ENCODE results near the gene UBE2I.

DNA sequence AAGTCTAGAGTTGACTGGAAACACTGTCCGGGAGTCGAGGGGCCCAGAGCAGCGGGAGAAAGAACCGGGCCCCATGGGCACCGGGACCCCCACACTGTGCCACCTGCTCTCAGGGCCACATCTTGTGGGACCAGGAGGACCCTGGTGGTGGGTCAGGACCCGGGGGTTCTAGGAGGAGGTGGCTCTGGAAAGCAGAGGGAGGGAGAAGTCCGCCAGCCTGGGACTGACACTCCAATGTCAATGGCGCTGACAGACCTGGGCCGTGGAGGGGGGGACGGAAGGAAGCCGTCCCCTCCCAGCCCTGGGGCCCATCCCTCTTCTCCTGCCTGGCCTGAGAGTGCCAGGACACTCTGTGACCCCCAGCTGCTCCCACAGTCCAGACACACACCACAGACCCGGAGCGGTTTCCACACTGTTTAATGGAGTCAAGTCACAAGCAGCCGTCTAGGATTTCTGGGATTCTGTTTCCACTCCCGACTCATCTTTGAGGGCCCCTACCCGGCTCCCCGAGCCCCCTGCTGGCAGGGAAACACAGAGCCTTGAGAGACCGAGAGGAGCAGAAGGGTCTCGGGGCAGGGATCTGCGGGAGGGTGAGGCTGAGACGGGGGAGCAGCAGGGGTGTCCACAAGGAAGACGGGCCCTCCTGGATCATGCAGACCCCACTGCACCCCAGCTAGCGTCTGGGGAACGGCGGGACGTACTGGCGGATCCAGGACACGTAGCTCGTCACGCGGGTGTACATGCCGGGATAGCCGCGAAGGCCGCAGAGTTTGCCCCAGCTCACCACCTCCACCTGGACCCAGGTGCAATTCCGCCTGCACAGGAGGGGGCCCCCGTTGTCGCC is 23.5 kb upstream of the UBE2I start:
- no peak for TF ChIP-seq EZH2 (optimal IDR thresholded peaks at IDR 0.05; ENCODE audit: low read depth, low read length)
- TF ChIP-seq, protein P1, sequence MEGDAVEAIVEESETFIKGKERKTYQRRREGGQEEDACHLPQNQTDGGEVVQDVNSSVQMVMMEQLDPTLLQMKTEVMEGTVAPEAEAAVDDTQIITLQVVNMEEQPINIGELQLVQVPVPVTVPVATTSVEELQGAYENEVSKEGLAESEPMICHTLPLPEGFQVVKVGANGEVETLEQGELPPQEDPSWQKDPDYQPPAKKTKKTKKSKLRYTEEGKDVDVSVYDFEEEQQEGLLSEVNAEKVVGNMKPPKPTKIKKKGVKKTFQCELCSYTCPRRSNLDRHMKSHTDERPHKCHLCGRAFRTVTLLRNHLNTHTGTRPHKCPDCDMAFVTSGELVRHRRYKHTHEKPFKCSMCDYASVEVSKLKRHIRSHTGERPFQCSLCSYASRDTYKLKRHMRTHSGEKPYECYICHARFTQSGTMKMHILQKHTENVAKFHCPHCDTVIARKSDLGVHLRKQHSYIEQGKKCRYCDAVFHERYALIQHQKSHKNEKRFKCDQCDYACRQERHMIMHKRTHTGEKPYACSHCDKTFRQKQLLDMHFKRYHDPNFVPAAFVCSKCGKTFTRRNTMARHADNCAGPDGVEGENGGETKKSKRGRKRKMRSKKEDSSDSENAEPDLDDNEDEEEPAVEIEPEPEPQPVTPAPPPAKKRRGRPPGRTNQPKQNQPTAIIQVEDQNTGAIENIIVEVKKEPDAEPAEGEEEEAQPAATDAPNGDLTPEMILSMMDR (IDR thresholded peaks at IDR 0.05; ENCODE audit: low read length): 0 out of 2 replicates have a peak, but pooled peaks have one; percentile 8
